ENCODE results near the gene RPS29. TPM values are rescaled to one million over a fixed set of nuclear protein-coding genes. Genes with fewer than 3 reads are reported as not detected.
A peak's percentile ranks its signal among the peaks of the same experiment; 100 is the strongest.

The RPS29 gene
- total and polyA plus RNA-seq, 2 of the 13 experiments (the other 11 are each of a cell fraction or from before 2014, with no cell fraction given), result 4,303 to 8,215 TPM

- TF ChIP-seq KLF6 (CRISPR knock-in tag; IDR thresholded peaks at IDR 0.05) (peak; percentile 82), PBX3 (CRISPR knock-in tag; IDR thresholded peaks at IDR 0.05; ENCODE audit: borderline replicate concordance) (peak; percentile 93), CBX2 (IDR thresholded peaks at IDR 0.05; ENCODE audit: low read depth, low read length) (no peak), CBX2 (CRISPR knock-in tag; IDR thresholded peaks at IDR 0.05; ENCODE audit: low read depth) (no peak), RBAK (CRISPR knock-in tag; IDR thresholded peaks at IDR 0.05) (no peak), ZNF781 (CRISPR knock-in tag; IDR thresholded peaks at IDR 0.05; ENCODE audit: borderline replicate concordance, not compliant biosample characterization) (peak; percentile 78), ZNF770 (CRISPR knock-in tag; IDR thresholded peaks at IDR 0.05) (no peak), HNRNPUL1 (IDR thresholded peaks at IDR 0.05; ENCODE audit: low read depth, low read length) (no peak), ZNF468 (CRISPR knock-in tag; IDR thresholded peaks at IDR 0.05) (no peak), ZNF512 (CRISPR knock-in tag; IDR thresholded peaks at IDR 0.05) (no peak), POLR2AphosphoS2 (IDR thresholded peaks at IDR 0.05; ENCODE audit: low read depth, low read length) (peak; percentile 65), MED13 (CRISPR knock-in tag; IDR thresholded peaks at IDR 0.05) (peak; percentile 18; the same call in 1 of the 2 replicates), UBTF (CRISPR knock-in tag; IDR thresholded peaks at IDR 0.05) (peak; percentile 75), ZNF766 (CRISPR knock-in tag; IDR thresholded peaks at IDR 0.05; ENCODE audit: borderline replicate concordance) (no peak), AKAP8 (CRISPR knock-in tag; IDR thresholded peaks at IDR 0.05) (no peak; the same call in 1 of the 2 replicates), ZNF761 (CRISPR knock-in tag; conservative IDR thresholded peaks at IDR 0.05) (no peak; the same call in 1 of the 2 replicates), XBP1 (CRISPR knock-in tag; IDR thresholded peaks at IDR 0.05) (no peak)
Measured at GRCh38 chr14:49620182-49621113, 34.3 kb upstream of the RPS29 start, which contains the start of the genes MGAT2 and RPL36AL (continued).
